DND-41 (cell line): ENCODE results near the gene GPR61.

ENCODE experiments used
- CTCF ChIP-seq: IDR thresholded peaks from 2 replicates; pipeline ENCODE4 v1.5.1; 2012; ENCODE audit warnings: borderline replicate concordance, low read length, moderate library complexity, mild to moderate bottlenecking; ENCODE audit not compliant: poor library complexity, severe bottlenecking; ENCODE audit errors: extremely low read depth
- EZH2 ChIP-seq: IDR thresholded peaks from 3 replicates; pipeline ENCODE4 v1.6.1; 2012; ENCODE audit warnings: borderline replicate concordance, low read depth, mild to moderate bottlenecking, moderate library complexity, low read length, inconsistent platforms; ENCODE audit not compliant: severe bottlenecking

GRCh38 chr1:109570414-109570813, 30.7 kb downstream of the GPR61 start:
- no peak for TF ChIP-seq CTCF
- TF ChIP-seq EZH2: no peak
